Neural cell (in vitro differentiated cells): Measurements from ENCODE around the gene CTXN1. TPM values are rescaled to one million over a fixed set of nuclear protein-coding genes. Genes with fewer than 3 reads are reported as not detected.

Source experiments
- H2AFZ ChIP-seq: fragments of 200-600, 300-800 bp; sonication (generic), shearing (Covaris generic); 2 replicates; pipeline ENCODE4 v1.6.0; 2014; ENCODE audit warnings: low read depth, mild to moderate bottlenecking, antibody characterized with exemption, low read length, moderate library complexity
- H3F3A ChIP-seq: fragments of 200-600 bp; shearing (Covaris generic); 2 replicates; pipeline ENCODE4 v1.6.1; 2016; ENCODE audit warnings: mild to moderate bottlenecking, moderate library complexity, mixed read lengths, antibody characterized with exemption, low read length; ENCODE audit not compliant: insufficient read depth, poor library complexity, severe bottlenecking
- H3K27ac ChIP-seq: fragments of 200-600, 300-800 bp; sonication (generic), shearing (Covaris generic); 2 replicates; pipeline ENCODE4 v1.5.1; 2014; ENCODE audit warnings: mild to moderate bottlenecking, low read length, moderate library complexity
- H3K27me3 ChIP-seq: fragments of 300-800, 200-600 bp; sonication (generic), shearing (Covaris generic); 2 replicates; pipeline ENCODE4 v1.6.0; 2014; ENCODE audit warnings: mild to moderate bottlenecking, low read depth, low read length, moderate library complexity; ENCODE audit not compliant: insufficient read depth
- H3K36me3 ChIP-seq: fragments of 300-800, 200-600 bp; sonication (generic), shearing (Covaris generic); 2 replicates; pipeline ENCODE4 v1.5.1; 2014; ENCODE audit warnings: mild to moderate bottlenecking, antibody characterized with exemption, low read length, moderate library complexity; ENCODE audit not compliant: insufficient read depth
- H3K4me2 ChIP-seq: fragments of 300-800, 200-600 bp; sonication (generic), shearing (Covaris generic); 2 replicates; pipeline ENCODE4 v1.6.0; 2014; ENCODE audit warnings: mild to moderate bottlenecking, low read length
- H3K4me3 ChIP-seq: fragments of 300-800, 200-600 bp; sonication (generic), shearing (Covaris generic); 2 replicates; pipeline ENCODE4 v1.5.1; 2014; ENCODE audit warnings: mild to moderate bottlenecking, low read length, moderate library complexity
- H3K79me2 ChIP-seq: fragments of 200-600 bp; shearing (Covaris generic); replicated peaks from 2 replicates; pipeline ENCODE4 v1.6.0; 2014; ENCODE audit warnings: mild to moderate bottlenecking, low read length, moderate library complexity; ENCODE audit not compliant: insufficient read depth
- H3K9ac ChIP-seq: fragments of 300-800, 200-600 bp; sonication (generic), shearing (Covaris generic); 2 replicates; pipeline ENCODE4 v1.6.1; 2016; ENCODE audit warnings: mild to moderate bottlenecking, low read length, mixed read lengths
- H3K9me2 ChIP-seq: fragments of 200-600 bp; shearing (Covaris generic); 2 replicates; pipeline ENCODE4 v1.6.1; 2016; ENCODE audit warnings: mild to moderate bottlenecking, low read length, mixed read lengths; ENCODE audit not compliant: insufficient read depth
- H3K9me3 ChIP-seq: fragments of 200-600, 300-800 bp; sonication (generic), shearing (Covaris generic); 2 replicates; pipeline ENCODE4 v1.6.1; 2016; ENCODE audit warnings: mild to moderate bottlenecking, mixed run types, low read length, moderate library complexity, mixed read lengths
- H4K20me1 ChIP-seq: fragments of 200-600 bp; shearing (Covaris generic); 2 replicates; pipeline ENCODE4 v1.6.1; 2016; ENCODE audit warnings: mild to moderate bottlenecking, mixed run types; ENCODE audit not compliant: insufficient read depth
- CTCF ChIP-seq: fragments of 450-650 bp; IDR thresholded peaks from 2 replicates; pipeline ENCODE4 v1.5.1; 2014; ENCODE audit warnings: antibody characterized with exemption, mild to moderate bottlenecking, moderate library complexity; ENCODE audit not compliant: poor library complexity, severe bottlenecking
- EP300 ChIP-seq: fragments of 450-650 bp; conservative IDR thresholded peaks from 2 replicates; pipeline ENCODE4 v1.6.1; 2014; ENCODE audit warnings: antibody characterized with exemption, mild to moderate bottlenecking, moderate library complexity; ENCODE audit not compliant: poor library complexity, severe bottlenecking
- EZH2 ChIP-seq: fragments of 200-600, 300-800 bp; shearing (Covaris generic), sonication (generic); IDR thresholded peaks from 2 replicates; pipeline ENCODE4 v1.6.1; 2014; ENCODE audit warnings: antibody characterized with exemption, low read length, borderline replicate concordance, mild to moderate bottlenecking; ENCODE audit not compliant: insufficient read depth, poor library complexity, severe bottlenecking
- MXI1 ChIP-seq: fragments of 450-650 bp; conservative IDR thresholded peaks from 2 replicates; pipeline ENCODE4 v1.6.1; 2014; ENCODE audit warnings: antibody characterized with exemption, mild to moderate bottlenecking; ENCODE audit not compliant: poor library complexity, severe bottlenecking
- POLR2AphosphoS5 ChIP-seq: IDR thresholded peaks from 2 replicates; pipeline ENCODE4 v1.6.1; 2012
- RAD21 ChIP-seq: fragments of 450-650 bp; conservative IDR thresholded peaks from 2 replicates; pipeline ENCODE4 v1.6.1; 2014; ENCODE audit warnings: antibody characterized with exemption, mild to moderate bottlenecking, moderate library complexity
- REST ChIP-seq: IDR thresholded peaks from 2 replicates; pipeline ENCODE4 v1.6.1; 2012; ENCODE audit warnings: borderline replicate concordance
- SMC3 ChIP-seq: fragments of 450-650 bp; conservative IDR thresholded peaks from 2 replicates; pipeline ENCODE4 v1.6.1; 2014; ENCODE audit warnings: antibody characterized with exemption, mild to moderate bottlenecking, moderate library complexity; ENCODE audit not compliant: poor library complexity
- TAF1 ChIP-seq: IDR thresholded peaks from 2 replicates; pipeline ENCODE4 v1.6.1; 2012; ENCODE audit warnings: low read depth
- polyA plus RNA-seq: library from polyadenylated mRNA; depleted of rRNA; stranded (reverse); fragments of >200 nt; gene quantifications from 2 replicates; pipeline ENCODE4 v1.2.3, GENCODE V29; 2014

CTXN1 gene
- polyA plus RNA-seq, 1 donor from 2014 or later: 24.7 TPM

- Histone ChIP-seq H3K4me3 (peak overlapping the region; percentile 57), H3K4me2 (no peak overlapping the region), H4K20me1 (no peaks in the 10 kb centered on the region), H3F3A (no peaks in the 10 kb centered on the region), H3K9me3 (no peaks in the 10 kb centered on the region), H3K36me3 (no peaks in the 10 kb centered on the region), H3K9me2 (no peaks in the 10 kb centered on the region), H3K79me2 (no peaks in the 10 kb centered on the region), H3K27me3 (peaks cover 49% of the 10 kb centered on the region), H3K27ac (no peak overlapping the region), H3K9ac (no peak overlapping the region), H2AFZ (no peak overlapping the region)
- TF ChIP-seq TAF1: no peak
- TF ChIP-seq POLR2AphosphoS5: no peak
- no peak for TF ChIP-seq SMC3
These were observed 10.5 kb downstream of the CTXN1 start for GRCh38 chr19:7915250-7916102.

- H3K27me3 ChIP-seq: peaks cover 49% of the 10 kb centered on the region
- H3F3A ChIP-seq: no peaks in the 10 kb centered on the region
- no peak within 1 kb of the TSS for H3K4me2 ChIP-seq
- no peak within 1 kb of the TSS for H3K27ac ChIP-seq
- H3K79me2 ChIP-seq: no peaks in the 10 kb centered on the region
- H3K9me2 ChIP-seq: no peaks in the 10 kb centered on the region
- no peaks in the 10 kb centered on the region for H3K9me3 ChIP-seq
- no peak within 1 kb of the TSS for H2AFZ ChIP-seq
- no peaks in the 10 kb centered on the region for H4K20me1 ChIP-seq
- no peak within 1 kb of the TSS for H3K9ac ChIP-seq
- H3K4me3 ChIP-seq: no peak within 1 kb of the TSS
- no peaks in the 10 kb centered on the region for H3K36me3 ChIP-seq
- no peak for TF ChIP-seq RAD21
- no peak for TF ChIP-seq EZH2
- TF ChIP-seq MXI1: no peak
- no peak for TF ChIP-seq REST
- no peak for TF ChIP-seq EP300
- TF ChIP-seq CTCF: no peak
- no peak for TF ChIP-seq TAF1
These were observed 11.3 kb downstream of the CTXN1 start, which contains the start of gene TGFBR3L for GRCh38 chr19:7914598-7915045. TGFBR3L (plus strand) TSS chr19:7914830.
